Erythroblast (primary cell): ENCODE results near the gene MPHOSPH8.

Experiments
- GATA1 ChIP-seq: IDR thresholded peaks from 2 replicates; pipeline ENCODE4 v1.6.1; 2011; ENCODE audit warnings: low read depth, mild to moderate bottlenecking, control low read depth, low read length, moderate library complexity
- POLR2A ChIP-seq: IDR thresholded peaks from 2 replicates; pipeline ENCODE4 v1.6.1; 2011; ENCODE audit warnings: mild to moderate bottlenecking, low read length

DNA sequence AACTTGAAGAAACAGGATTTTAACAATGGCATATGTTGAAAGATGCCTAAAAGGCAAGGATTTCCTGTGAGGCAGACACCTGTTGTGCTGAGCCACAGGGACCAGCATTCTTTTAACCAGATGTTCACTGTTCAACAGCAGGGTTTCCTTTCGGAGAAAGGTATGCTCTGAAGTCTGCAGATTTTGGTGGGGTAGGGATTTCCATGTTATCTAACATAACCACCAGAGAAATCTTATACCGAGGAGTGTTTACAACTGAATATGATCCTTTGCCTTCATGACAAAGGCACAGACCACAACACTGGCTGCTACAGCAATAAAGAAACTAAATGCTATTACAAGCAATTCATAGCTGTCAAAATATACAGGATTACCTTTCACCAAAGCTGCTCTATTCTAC is 48.1 kb downstream of the MPHOSPH8 start:
- no peak for TF ChIP-seq POLR2A
- TF ChIP-seq GATA1, result no peak
